HG02970 (cell line): ENCODE measurements around the gene C4BPA.

Source experiments
- ATAC-seq: cut with Tn5 transposase; IDR thresholded peaks from one replicate; pipeline ENCODE4 v1.9.1; 2021; ENCODE audit warnings: mild to moderate bottlenecking, moderate library complexity, moderate number of reproducible peaks; ENCODE audit not compliant: unreplicated experiment, low FRiP score

The C4BPA gene

GRCh38 chr1:207109004-207109403, 5.0 kb downstream of the C4BPA start:
- ATAC-seq: no peak

DNA sequence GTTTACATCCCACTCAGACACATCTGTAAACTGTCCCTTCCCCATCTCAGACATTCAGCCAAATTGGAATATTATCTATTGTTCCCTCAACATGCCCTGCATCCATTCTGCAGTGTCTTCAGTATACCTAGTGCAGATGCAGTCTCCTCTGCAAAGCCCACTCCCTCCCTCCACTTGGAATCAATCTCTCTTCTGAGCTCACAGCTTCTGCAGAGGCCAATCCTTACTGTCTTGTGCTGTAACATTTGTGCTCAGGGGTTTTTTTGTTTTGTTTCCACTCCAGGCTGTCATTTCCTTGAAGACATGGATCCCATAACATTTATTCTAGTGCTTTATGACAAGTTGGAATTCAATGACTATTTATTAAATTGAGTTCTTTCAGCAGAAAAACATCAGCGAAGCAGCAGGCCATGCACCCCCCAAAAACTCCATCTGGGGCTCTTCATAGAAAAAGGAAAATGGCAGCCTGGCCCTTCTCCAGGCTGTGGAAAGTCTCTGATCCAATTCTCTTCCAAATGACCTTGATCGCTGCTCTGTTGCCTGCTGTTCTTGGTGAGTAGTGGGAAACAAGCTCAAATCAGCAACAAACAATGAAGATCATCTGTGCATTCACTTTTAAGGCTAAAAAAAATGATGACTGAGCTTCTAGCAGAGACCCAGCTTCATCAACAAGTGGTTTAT, 8.7 kb downstream of the C4BPA start:
- ATAC-seq: no peak

DNA sequence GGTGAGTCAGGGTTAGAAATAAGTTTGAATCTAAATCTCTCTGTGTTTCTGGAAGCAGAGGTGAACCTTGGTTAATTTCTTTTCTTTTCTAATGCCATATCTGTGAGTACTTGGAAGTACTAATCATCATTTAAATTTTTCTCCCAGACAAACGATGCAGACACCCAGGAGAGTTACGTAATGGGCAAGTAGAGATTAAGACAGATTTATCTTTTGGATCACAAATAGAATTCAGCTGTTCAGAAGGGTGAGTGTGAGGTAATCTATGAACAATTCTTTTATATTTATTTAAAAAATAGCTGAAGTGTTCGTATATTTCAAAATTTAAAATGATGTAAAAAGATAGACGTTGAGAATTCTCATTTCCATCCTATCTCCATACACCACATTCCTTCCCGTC, 11.2 kb downstream of the C4BPA start:
- ATAC-seq: no peak

- ATAC-seq: no peak
Observed at GRCh38 chr1:207124389-207124788, 20.4 kb downstream of the C4BPA start.

DNA sequence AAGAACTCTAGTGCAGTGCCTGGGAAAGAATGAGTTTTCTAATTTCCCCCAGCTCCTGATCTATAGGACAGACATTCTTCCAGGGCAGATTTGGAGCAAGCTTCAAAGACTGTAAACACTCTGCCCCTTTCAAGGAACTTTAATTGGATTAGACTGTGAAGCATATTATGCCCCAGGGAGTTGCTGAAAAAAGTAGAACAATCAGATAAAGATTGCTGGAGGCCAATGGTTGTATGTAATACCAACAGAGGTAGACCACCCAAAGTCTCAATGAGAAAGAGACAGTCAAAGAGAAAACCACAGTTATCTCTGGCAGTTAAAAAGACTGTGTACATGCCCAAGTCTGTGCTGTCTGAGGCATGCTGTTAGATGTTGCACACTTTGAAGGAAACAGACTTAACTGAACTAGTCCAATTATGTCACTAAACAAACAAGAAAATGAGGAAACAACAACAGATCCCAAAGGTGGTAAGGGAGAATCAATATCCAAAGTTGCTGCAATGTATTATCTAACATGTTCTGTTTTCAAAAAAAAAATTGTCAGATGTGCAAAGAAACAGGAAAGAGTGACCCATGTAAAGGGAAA, 24.4 kb downstream of the C4BPA start:
- no peak for ATAC-seq

GRCh38 chr1:207129053-207129452, 25.0 kb downstream of the C4BPA start:
- no peak for ATAC-seq

DNA sequence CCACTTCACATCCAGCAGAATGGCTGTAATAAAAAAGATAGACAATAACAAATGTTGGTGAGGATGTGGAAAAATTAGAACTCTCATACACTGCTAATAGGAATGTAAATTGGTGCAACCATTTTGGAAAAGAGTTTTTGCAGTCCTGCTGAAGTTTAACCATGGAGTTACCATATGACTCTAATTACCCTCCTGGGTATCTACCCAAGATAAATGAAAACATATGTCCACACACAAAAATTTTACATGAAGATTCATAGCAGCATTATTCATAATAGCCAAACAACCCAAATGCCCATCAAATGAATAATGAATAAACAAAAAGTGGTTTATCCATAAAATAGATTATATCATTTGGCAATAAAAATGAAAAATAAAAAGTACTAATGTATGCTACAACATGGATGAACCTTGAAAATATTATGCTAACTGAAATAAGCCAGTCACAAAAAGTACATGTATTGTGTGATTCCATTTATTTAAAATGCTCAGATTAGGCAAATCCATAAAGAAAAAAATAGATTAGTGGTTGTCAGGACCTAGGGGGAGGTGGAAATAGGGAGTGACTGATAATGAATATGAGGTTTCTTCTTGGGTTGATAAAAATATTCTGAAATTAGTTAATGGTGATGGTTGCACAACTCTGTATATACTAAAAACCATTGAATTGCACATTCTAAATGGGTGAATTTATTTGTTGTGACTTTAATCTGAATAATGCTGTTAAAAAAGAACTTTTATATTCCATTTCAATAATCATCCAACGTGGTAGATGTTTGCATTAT, 26.4 kb downstream of the C4BPA start:
- no peak for ATAC-seq

GRCh38 chr1:207131163-207131562, 27.1 kb downstream of the C4BPA start:
- no peak for ATAC-seq

DNA sequence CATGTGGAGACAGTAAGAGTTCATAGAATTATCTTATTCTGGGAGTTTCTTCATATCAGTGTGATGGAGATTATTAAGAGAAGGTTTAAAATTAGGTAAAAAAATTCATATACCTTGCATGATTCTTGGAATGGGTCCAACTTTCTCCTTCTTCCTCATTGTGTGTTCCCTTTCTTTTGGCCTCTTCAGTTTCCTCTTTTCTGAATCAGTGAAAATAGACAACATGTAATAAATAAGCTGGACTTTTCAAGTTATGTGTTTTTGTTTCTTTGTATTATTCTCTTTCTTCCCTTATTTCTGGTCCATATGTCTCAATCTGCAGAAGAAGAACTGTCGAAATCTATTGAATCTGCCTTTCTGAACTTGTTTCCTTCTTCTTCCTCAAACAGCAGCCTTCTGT, 30.5 kb downstream of the C4BPA start:
- ATAC-seq: no peak

GRCh38 chr1:207139616-207140015, 35.6 kb downstream of the C4BPA start:
- ATAC-seq: no peak

DNA sequence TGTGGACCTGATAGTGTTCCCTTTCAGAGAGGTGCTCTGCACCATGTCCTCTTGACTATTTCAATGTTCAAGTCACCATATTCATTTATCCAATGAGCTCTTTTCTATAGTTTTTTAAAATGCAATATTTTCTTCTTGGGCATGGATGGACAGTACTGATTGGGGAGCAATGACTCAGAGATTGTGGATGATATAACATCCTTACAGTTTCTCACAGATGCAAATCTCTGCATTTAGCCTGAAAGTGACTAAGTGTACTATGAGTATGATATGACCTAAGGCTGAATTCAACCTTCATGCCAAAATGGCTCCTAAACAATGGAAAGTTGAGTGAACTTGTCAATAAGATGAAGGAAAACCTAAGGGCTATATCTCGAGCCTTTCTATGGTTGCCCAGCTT, 36.5 kb downstream of the C4BPA start:
- no peak for ATAC-seq

GRCh38 chr1:207145401-207146058, 41.5 kb downstream of the C4BPA start:
- ATAC-seq: no peak

DNA sequence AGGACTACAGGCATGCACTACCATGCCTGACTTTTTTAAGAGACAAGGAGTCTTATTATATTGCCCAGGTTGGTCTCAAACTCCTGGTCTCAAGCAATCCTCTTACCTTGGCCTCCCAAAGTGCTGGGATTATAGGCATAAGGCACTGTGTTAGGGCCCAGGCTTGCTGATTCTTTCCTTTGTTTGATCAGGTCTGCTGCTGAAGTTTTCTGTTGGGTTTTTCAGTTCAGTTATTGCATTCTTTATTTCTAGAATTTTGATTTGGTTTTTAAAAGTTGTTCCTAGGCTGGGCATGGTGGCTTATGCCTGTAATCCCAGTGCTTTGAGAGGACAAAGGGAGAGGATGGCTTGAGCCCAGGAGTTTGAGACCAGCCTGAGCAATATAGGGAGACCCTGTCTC, 47.9 kb downstream of the C4BPA start:
- no peak for ATAC-seq

GRCh38 chr1:207152792-207153468, 48.9 kb downstream of the C4BPA start:
- ATAC-seq: no peak

DNA sequence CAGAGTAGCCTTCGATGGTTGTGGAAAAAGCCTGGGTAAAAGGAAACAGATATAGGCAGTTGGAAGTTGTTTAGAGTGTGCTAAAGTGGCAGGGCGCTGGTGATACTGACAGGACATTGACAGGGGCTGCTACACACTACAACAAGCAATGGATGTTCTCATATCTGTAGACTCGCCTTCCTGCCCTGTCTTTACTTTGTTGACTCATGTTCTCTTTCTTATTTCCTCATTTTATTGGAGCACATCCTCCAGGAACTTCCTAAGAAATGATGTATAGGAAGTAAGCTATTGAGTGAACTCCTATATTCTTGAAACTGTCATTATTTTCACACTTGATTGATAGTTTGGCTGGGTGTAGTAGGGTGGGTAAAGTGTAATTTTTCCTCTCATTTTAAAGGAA, 51.0 kb downstream of the C4BPA start:
- ATAC-seq: no peak

GRCh38 chr1:207156095-207156494, 52.1 kb downstream of the C4BPA start:
- no peak for ATAC-seq

DNA sequence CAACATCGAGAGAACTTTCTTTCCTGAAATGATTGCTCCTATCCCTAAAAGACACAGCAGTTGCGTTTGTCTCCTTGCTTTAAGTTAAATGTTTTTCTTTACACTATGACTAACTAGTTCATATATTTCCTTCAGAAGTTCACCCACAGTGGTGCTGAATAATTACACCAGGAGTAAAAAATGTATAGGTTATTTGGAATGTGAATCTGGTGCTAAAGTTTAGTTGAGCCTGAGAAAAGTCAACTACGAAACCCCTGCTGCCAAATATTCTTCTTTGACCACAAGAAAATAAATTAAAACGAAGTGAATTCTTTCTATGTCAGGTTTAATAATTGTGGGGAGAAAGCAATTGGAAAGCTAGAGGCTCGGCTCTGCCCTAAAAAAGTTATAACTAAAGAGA, 52.8 kb downstream of the C4BPA start:
- ATAC-seq: no peak

DNA sequence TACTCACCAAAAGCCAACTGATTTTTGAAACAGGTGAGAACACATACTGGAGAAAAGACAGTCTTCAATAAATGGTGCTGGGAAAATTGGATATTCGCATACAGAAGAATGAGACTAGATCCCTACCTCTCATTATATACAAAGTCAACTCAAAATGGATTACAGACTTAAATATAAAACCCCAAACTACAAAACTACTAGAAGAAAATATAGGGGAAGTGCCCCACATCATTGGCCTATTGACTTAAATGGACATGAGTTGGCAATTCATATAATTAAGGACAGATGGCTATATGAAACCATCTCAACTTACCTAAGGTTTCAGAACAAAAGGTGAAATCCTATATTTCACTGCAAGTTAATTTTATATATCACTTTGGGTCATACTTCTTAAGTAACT, 60.1 kb downstream of the C4BPA start:
- no peak for ATAC-seq

GRCh38 chr1:207172321-207172720, 68.3 kb downstream of the C4BPA start:
- ATAC-seq: no peak

DNA sequence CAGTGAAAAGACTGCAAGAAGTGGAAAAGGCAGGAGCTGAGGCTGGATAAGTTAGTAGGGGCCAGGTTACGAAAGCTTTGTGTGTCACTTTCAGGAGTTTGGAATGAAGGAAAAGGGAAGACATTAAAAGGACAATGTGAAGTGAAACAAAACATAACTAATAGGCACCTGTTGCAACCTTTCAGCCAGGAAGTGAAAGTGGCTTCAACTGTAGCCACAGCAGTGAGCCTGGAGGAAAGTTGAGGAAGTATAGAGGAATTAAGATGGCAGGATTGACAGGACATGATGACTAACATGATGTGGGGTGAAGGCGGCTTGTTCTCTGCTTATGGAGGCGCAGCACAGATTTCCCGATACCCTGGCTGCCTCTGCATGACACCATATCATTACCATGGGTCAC, 68.9 kb downstream of the C4BPA start:
- no peak for ATAC-seq

- ATAC-seq: no peak
Observed at GRCh38 chr1:207173396-207173795, 69.4 kb downstream of the C4BPA start.
